ENCODE measurements around the gene DUSP6.

The DUSP6 gene

GRCh38 chr12:89353188-89353822 is 1.0 kb upstream of the DUSP6 start:
- H3K4me3 ChIP-seq (ENCODE audit: low read depth in 1 of 2, low read length in 1 of 2) = peak overlapping the region; percentile 73 to 90
- peaks cover 49 to 55% of the 10 kb centered on the region in 2 experiments for H3K4me1 ChIP-seq (ENCODE audit: control insufficient read depth in 1 of 2, insufficient read depth in 1 of 2, low read depth in 1 of 2, low read length in 1 of 2)
- peak overlapping the region; percentile 97 for H3K27ac ChIP-seq
- TF ChIP-seq CTCF (IDR thresholded peaks at IDR 0.05) = no peak
- no peaks in the 10 kb centered on the region for H3K9me3 ChIP-seq
- H3K36me3 ChIP-seq = peaks cover 24% of the 10 kb centered on the region
- H3K27me3 ChIP-seq = no peaks in the 10 kb centered on the region

- no peaks in the 10 kb centered on the region for H3K27me3 ChIP-seq
- H3K4me1 ChIP-seq (ENCODE audit: control insufficient read depth in 1 of 2, insufficient read depth in 1 of 2, low read depth in 1 of 2, low read length in 1 of 2) = peaks cover 53 to 66% of the 10 kb centered on the region in 2 experiments
- peak overlapping the region; percentile 73 to 90 for H3K4me3 ChIP-seq (ENCODE audit: low read depth in 1 of 2, low read length in 1 of 2)
- H3K9me3 ChIP-seq = no peaks in the 10 kb centered on the region
- peak overlapping the region; percentile 97 for H3K27ac ChIP-seq
- peaks cover 28% of the 10 kb centered on the region for H3K36me3 ChIP-seq
- no peak for TF ChIP-seq CTCF (IDR thresholded peaks at IDR 0.05)
Measured at GRCh38 chr12:89352242-89352491, 134 bp downstream of the DUSP6 start.

- Histone ChIP-seq H3K4me1 (ENCODE audit: control insufficient read depth in 1 of 2, insufficient read depth in 1 of 2, low read depth in 1 of 2, low read length in 1 of 2) (peaks cover 58 to 71% of the 10 kb centered on the region in 2 experiments), H3K4me3 (ENCODE audit: low read depth in 1 of 2, low read length in 1 of 2) (peak overlapping the region; percentile 73 to 90), H3K9me3 (no peaks in the 10 kb centered on the region), H3K27me3 (no peaks in the 10 kb centered on the region), H3K27ac (peak overlapping the region; percentile 97), H3K36me3 (peaks cover 28% of the 10 kb centered on the region)
- no peak for TF ChIP-seq CTCF (IDR thresholded peaks at IDR 0.05)
Measured at GRCh38 chr12:89351489-89352241, 636 bp downstream of the DUSP6 start.

GRCh38 chr12:89350630-89351488 is 1.4 kb downstream of the DUSP6 start:
- peak overlapping the region; percentile 73 to 90 for H3K4me3 ChIP-seq (ENCODE audit: low read depth in 1 of 2, low read length in 1 of 2)
- H3K27me3 ChIP-seq = no peaks in the 10 kb centered on the region
- H3K27ac ChIP-seq = peak overlapping the region; percentile 97
- H3K9me3 ChIP-seq = no peaks in the 10 kb centered on the region
- peaks cover 66 to 79% of the 10 kb centered on the region in 2 experiments for H3K4me1 ChIP-seq (ENCODE audit: control insufficient read depth in 1 of 2, insufficient read depth in 1 of 2, low read depth in 1 of 2, low read length in 1 of 2)
- no peak for TF ChIP-seq CTCF (IDR thresholded peaks at IDR 0.05)
- peaks cover 28% of the 10 kb centered on the region for H3K36me3 ChIP-seq

GRCh38 chr12:89350260-89350629 is 2.1 kb downstream of the DUSP6 start:
- peak overlapping the region; percentile 73 to 90 for H3K4me3 ChIP-seq (ENCODE audit: low read depth in 1 of 2, low read length in 1 of 2)
- peaks cover 28% of the 10 kb centered on the region for H3K36me3 ChIP-seq
- H3K9me3 ChIP-seq = no peaks in the 10 kb centered on the region
- no peaks in the 10 kb centered on the region for H3K27me3 ChIP-seq
- H3K4me1 ChIP-seq (ENCODE audit: control insufficient read depth in 1 of 2, insufficient read depth in 1 of 2, low read depth in 1 of 2, low read length in 1 of 2) = peaks cover 67 to 81% of the 10 kb centered on the region in 2 experiments
- TF ChIP-seq CTCF (IDR thresholded peaks at IDR 0.05) = no peak
- peak overlapping the region; percentile 97 for H3K27ac ChIP-seq
